Activated naive CD4-positive, alpha-beta T cell treated with anti-CD3 and anti-CD28 coated beads for 36 hours (primary cell): Measurements from ENCODE around the gene SLC6A6. TPM values are rescaled to one million over a fixed set of nuclear protein-coding genes. Genes with fewer than 3 reads are reported as not detected.

Experiments
- CTCF ChIA-PET: fragments of 350-600 bp; sonication (Branson Sonifier 250); formaldehyde crosslinking; loops from one replicate; lab custom pipeline; 2021; ENCODE audit warnings: antibody characterized with exemption; lab: Charles Lee
- DNase-seq: peaks from one replicate; pipeline ENCODE4 v3.0.0-alpha.2; 2020
- H3K27ac Mint-ChIP-seq: one replicate; pipeline ENCODE4 v1.8.0; 2021; ENCODE audit warnings: mild to moderate bottlenecking, mixed read lengths
- H3K27me3 Mint-ChIP-seq: one replicate; pipeline ENCODE4 v1.8.0; 2021; ENCODE audit warnings: low read depth, mixed read lengths
- H3K36me3 Mint-ChIP-seq: one replicate; pipeline ENCODE4 v1.8.0; 2021; ENCODE audit warnings: low read depth, mixed read lengths
- H3K4me1 Mint-ChIP-seq: one replicate; pipeline ENCODE4 v1.8.0; 2021; ENCODE audit warnings: low read depth, mixed read lengths
- H3K4me3 Mint-ChIP-seq: one replicate; pipeline ENCODE4 v1.8.0; 2021; ENCODE audit warnings: mild to moderate bottlenecking, moderate library complexity, mixed read lengths
- H3K9me3 Mint-ChIP-seq: one replicate; pipeline ENCODE4 v1.8.0; 2021; ENCODE audit warnings: mixed read lengths
- intact Hi-C: fragments of 100-400 bp; cut with micrococcal nuclease; formaldehyde crosslinking; loops from one replicate; pipeline ENCODE4 v1.15.1; 2023
- total RNA-seq, 2 experiments: library from RNA; stranded (reverse); gene quantifications; one replicate each; pipeline ENCODE4 v1.2.3, GENCODE V29; 2021

The SLC6A6 gene
- total RNA-seq, 2 experiments from 2014 or later: 32.2 to 36.9 TPM

DNA sequence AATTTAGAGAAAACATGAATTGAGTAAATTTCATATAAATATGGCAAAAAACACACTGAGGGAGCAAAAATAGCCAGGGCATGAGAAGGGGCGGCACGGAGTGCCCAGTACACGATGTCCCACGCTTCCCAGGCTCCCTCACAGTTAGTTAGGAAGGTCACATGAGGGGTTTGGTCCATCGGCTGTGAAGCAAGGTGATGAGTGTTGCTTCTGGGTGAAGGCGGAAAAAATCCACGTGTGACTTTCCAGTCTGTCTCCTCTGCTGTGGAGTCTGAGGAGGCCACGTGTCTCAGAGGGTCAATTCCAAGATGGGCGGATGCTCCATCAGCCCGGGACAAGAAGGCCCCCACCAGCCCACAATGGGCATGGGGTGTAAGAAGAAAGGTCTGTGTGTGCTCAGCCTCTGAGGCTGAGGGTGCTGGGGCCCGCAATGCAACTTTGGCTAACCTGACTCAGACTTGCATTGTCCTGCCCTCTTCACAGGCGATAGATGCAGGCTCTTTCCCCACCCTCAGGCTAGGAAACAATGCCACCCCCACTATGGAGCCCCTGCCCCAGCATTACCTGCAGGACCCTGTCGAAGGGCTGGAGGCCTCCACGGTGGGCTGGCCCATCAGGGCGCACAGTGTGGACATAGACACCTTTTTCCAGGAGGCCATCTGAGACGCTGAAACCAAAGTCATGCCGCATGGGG, 92.0 kb downstream of the SLC6A6 start:
- CTCF ChIA-PET: interaction anchor here (1.0 kb wide), 1 partner anchor 14 kb away, joined by 3 read pairs; no protein-coding TSS in a partner anchor
- no peak overlapping the region for H3K27ac Mint-ChIP-seq
- intact Hi-C loops: no loop called here

DNA sequence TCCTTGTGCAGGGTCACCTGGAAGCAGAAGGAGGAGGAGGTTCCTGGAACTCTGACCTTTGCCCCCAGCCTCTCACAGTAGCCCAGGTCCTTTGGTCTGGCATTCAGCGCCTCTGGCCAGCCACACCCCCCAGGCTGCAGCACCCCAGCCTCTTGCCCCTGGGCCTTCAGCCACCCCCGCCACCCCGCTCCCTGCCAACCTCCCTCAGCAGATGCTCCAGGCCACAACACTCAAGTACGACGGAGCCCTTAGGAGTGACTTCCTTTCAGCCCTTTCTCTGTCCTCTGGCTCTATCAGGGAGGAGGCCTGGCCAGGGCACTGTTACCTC, 92.5 kb downstream of the SLC6A6 start:
- Mint-ChIP-seq H3K36me3 (peaks cover 3% of the 10 kb centered on the region), H3K9me3 (peaks cover under 1% of the 10 kb centered on the region), H3K4me1 (no peaks in the 10 kb centered on the region), H3K27me3 (no peaks in the 10 kb centered on the region), H3K27ac (no peak overlapping the region), H3K4me3 (no peak overlapping the region)
- intact Hi-C loops: no loop called here
- CTCF ChIA-PET: interaction anchor here (1.0 kb wide), 1 partner anchor 14 kb away, joined by 3 read pairs; no protein-coding TSS in a partner anchor
- no peak for DNase-seq

More for the DNA sequence above, 92.0 kb downstream of the SLC6A6 start:
- H3K36me3 Mint-ChIP-seq: peaks cover 3% of the 10 kb centered on the region
- H3K27me3 Mint-ChIP-seq: no peaks in the 10 kb centered on the region
- no peak for DNase-seq
- no peaks in the 10 kb centered on the region for H3K4me1 Mint-ChIP-seq
- H3K4me3 Mint-ChIP-seq: no peak overlapping the region
- no peaks in the 10 kb centered on the region for H3K9me3 Mint-ChIP-seq

DNA sequence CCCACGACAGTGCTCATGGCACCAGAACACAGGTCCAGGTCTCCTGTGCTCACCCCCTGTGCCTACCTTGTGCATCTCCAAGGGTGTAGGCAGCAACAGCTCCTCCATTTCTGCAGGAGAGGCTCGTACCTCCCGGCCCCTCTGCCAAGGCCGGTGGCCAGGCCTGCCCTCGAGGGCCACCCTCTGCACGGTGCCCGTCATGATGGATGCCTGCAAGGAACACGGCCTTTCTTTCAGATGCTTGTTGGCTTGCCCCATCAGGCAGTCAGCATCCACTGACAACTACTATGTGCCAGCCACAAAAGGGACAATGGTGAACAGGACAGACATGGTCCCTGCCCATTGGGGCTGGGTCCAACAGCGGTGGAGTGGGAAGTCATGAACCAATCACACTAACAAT, 93.9 kb downstream of the SLC6A6 start:
- no peak overlapping the region for H3K27ac Mint-ChIP-seq
- peaks cover 7% of the 10 kb centered on the region for H3K9me3 Mint-ChIP-seq
- no peaks in the 10 kb centered on the region for H3K4me1 Mint-ChIP-seq
- H3K4me3 Mint-ChIP-seq: no peak overlapping the region
- H3K36me3 Mint-ChIP-seq: no peaks in the 10 kb centered on the region
- no peak for DNase-seq
- CTCF ChIA-PET: no interaction called here
- no peaks in the 10 kb centered on the region for H3K27me3 Mint-ChIP-seq
- intact Hi-C loops: no loop called here

DNA sequence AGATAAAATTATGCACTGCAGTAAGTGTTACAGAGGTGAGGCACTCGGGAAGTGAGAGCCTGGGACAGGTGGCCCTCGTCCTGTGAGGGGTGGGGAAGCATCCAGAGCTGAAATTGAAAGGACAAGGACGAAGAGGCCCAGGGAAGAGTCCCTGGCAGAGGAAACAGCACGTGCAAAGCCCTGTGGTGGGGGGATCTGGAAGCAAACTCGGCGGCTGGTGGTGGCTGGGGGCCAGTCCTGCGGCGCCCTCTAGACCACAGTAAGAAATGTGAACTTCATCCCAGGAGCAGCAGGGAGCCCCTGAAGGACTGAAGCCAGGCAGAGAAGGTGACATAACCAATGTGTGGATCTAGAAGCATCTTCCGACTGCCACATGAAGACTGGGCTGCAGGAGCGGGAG, 94.9 kb downstream of the SLC6A6 start:
- CTCF ChIA-PET: no interaction called here
- intact Hi-C loops: no loop called here

DNA sequence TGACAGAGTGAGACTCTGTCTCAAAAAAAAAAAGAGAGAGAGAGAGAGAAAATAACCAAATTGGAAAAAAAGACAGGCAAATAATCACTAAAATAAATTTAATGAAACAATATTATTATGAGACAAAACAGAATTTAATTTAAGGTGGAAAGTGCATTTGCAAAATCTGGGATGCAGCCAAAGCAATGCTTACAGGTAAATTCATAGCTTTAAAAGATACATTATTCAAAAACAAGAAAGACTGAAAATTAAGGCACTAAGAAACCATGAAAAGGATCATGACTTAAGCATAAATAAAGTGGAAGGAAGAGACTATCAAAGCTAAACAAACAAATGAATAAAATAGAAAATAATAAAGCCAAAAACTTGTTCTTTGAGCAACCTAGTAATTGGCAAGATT, 100.1 kb downstream of the SLC6A6 start:
- CTCF ChIA-PET: no interaction called here
- DNase-seq: no peak

More for the DNA sequence above, 94.9 kb downstream of the SLC6A6 start:
- no peaks in the 10 kb centered on the region for H3K4me1 Mint-ChIP-seq
- DNase-seq: no peak
- peaks cover 10% of the 10 kb centered on the region for H3K9me3 Mint-ChIP-seq
- H3K36me3 Mint-ChIP-seq: no peaks in the 10 kb centered on the region
- H3K27ac Mint-ChIP-seq: no peak overlapping the region
- H3K4me3 Mint-ChIP-seq: no peak overlapping the region
- no peaks in the 10 kb centered on the region for H3K27me3 Mint-ChIP-seq

DNA sequence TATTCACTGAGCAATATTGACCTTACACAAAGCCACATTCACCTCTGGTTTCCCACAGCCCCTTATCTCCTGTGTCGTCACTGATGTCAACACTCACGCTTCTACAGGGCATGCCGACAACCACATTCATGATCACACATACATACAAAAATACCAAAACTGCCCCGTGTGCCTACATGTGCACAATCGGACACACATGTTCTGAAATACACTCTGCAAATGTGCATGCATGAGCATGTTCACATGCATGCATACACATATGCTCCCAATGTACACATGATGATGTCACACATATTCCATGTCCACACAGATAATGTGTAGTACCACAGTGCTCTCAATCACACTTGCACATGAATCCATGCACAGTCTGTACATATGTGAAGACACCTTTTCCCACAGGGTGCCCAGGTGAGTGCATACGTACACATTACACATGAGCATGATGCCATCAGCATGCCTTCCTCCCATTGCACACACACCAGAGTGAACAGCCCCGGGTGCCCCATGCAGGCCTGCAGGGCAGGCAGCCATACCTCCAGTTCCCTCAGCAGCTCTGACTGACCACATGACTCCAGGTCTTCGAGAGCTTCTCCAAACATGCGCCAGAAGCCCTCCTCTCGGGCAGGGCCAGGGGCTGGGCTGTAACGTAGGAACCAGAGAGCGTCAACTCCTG, 100.8 kb downstream of the SLC6A6 start:
- H3K9me3 Mint-ChIP-seq: peaks cover 18% of the 10 kb centered on the region
- peaks cover under 1% of the 10 kb centered on the region for H3K4me1 Mint-ChIP-seq
- no peak for DNase-seq
- no peak overlapping the region for H3K27ac Mint-ChIP-seq
- CTCF ChIA-PET: no interaction called here
- H3K27me3 Mint-ChIP-seq: no peaks in the 10 kb centered on the region
- intact Hi-C loops: no loop called here
- H3K4me3 Mint-ChIP-seq: no peak overlapping the region
- no peaks in the 10 kb centered on the region for H3K36me3 Mint-ChIP-seq

More for the DNA sequence above, 100.1 kb downstream of the SLC6A6 start:
- intact Hi-C loops: no loop called here
- no peak overlapping the region for H3K4me3 Mint-ChIP-seq
- H3K4me1 Mint-ChIP-seq: no peaks in the 10 kb centered on the region
- no peaks in the 10 kb centered on the region for H3K36me3 Mint-ChIP-seq
- peaks cover 18% of the 10 kb centered on the region for H3K9me3 Mint-ChIP-seq
- no peaks in the 10 kb centered on the region for H3K27me3 Mint-ChIP-seq
- no peak overlapping the region for H3K27ac Mint-ChIP-seq

DNA sequence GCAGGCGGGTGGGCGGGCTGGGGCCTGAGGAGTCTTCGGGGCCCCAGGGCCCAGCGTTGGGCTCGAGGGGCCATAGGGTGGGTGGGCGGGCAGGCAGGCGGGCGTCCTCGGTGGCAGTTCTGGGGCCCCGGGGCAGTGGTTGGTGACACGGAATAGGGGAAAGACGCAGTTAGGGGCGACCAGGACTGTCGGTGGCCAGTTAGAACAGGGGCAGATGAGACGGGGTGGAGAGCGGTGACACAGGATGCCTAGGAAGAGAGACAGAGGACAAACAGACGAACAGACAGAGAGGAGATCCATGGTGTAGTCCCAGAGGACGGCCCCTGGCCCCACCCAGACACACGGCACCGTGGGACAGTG, 101.3 kb downstream of the SLC6A6 start:
- intact Hi-C loops: no loop called here
- CTCF ChIA-PET: no interaction called here
- no peaks in the 10 kb centered on the region for H3K36me3 Mint-ChIP-seq
- DNase-seq: no peak
- H3K4me3 Mint-ChIP-seq: no peak overlapping the region
- no peak overlapping the region for H3K27ac Mint-ChIP-seq
- peaks cover 18% of the 10 kb centered on the region for H3K9me3 Mint-ChIP-seq
- no peaks in the 10 kb centered on the region for H3K27me3 Mint-ChIP-seq
- peaks cover 4% of the 10 kb centered on the region for H3K4me1 Mint-ChIP-seq

DNA sequence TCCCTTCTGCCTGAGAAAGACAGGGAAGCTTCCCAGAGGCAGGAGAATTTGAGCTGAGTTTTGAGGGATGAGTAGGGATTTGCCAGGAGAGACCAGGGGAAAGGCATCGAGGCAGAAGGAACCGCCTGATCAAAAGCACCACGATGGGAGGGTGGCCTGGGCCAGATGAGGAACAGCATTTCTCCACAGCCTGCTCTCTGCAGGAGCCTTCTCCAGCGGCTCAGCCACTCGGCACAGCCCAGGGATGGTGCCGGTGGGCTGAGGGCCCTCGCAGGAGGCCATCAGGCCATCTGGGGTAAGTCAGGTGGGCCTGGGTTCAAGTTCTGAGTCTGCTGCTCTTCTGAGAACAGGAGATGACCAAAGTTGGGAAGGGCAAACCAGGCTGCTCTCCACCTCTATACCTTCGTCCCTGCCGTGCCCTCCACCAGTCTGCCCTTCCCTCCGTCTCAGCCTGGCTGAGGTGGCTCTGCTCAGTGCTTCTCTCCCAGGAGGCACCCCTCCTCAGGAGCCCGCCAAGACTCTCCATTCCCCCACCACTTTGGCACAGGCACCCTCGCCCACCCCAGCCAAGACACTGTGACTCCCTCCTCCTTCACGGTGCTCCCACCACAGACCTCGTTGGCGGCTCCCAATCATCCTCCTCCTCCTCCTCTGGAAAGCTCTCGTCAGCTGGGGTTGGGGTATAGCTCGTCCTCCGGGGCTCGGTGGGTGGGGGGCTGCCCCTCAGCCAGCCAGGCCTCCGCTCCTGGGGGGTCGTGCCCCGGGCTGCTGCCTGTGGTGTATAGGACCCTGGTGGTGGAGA, 102.8 kb downstream of the SLC6A6 start:
- H3K27me3 Mint-ChIP-seq: no peaks in the 10 kb centered on the region
- H3K36me3 Mint-ChIP-seq: no peaks in the 10 kb centered on the region
- no peak for DNase-seq
- H3K27ac Mint-ChIP-seq: no peak overlapping the region
- peaks cover 15% of the 10 kb centered on the region for H3K9me3 Mint-ChIP-seq
- H3K4me1 Mint-ChIP-seq: peaks cover 5% of the 10 kb centered on the region
- no peak overlapping the region for H3K4me3 Mint-ChIP-seq
- intact Hi-C loops: no loop called here
- CTCF ChIA-PET: interaction anchor here (1.0 kb wide), 1 partner anchor 113 kb away, joined by 3 read pairs; no protein-coding TSS in a partner anchor

DNA sequence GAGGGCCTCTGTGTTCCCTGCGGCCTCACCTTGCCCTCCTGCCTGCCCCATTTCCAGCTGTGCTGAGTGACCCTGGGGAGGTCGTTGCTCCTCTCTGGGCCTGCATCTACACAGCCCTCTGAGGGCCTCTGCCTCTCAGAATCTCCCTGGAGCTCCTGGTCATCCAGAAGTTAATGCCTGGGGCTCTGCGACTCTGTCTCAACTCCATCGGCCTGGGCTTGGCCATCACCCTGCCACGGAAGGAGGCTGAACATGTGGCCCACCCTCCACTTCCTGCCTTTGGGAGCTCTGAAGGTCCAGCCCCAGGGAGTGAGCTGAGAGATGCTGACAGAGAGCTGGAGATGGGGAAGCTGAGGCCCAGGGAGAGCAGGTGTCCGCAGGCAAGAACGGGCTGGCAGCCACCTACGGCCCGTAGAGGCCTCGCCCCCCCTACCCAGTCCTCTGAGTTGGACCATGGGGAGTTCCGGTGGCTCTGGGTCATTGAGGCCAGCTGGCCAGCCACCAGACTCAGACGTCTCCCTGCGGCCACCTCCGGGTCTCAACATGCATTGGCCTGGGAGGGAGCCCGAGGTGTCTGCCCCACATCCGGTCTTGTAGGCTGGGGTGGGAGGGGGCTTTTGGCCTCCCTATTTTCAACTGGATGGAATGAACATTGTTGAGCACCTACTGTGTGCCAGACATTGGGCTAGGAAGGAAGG, 103.5 kb downstream of the SLC6A6 start:
- peaks cover 5% of the 10 kb centered on the region for H3K4me1 Mint-ChIP-seq
- no peak overlapping the region for H3K4me3 Mint-ChIP-seq
- H3K27ac Mint-ChIP-seq: no peak overlapping the region
- H3K9me3 Mint-ChIP-seq: peaks cover 12% of the 10 kb centered on the region
- CTCF ChIA-PET: interaction anchor here (3.4 kb wide), 1 partner anchor 33 kb away, joined by 9 read pairs; the partner anchor contains the start of gene GRIP2
- no peaks in the 10 kb centered on the region for H3K27me3 Mint-ChIP-seq
- intact Hi-C loops: no loop called here
- DNase-seq: no peak
- H3K36me3 Mint-ChIP-seq: no peaks in the 10 kb centered on the region

DNA sequence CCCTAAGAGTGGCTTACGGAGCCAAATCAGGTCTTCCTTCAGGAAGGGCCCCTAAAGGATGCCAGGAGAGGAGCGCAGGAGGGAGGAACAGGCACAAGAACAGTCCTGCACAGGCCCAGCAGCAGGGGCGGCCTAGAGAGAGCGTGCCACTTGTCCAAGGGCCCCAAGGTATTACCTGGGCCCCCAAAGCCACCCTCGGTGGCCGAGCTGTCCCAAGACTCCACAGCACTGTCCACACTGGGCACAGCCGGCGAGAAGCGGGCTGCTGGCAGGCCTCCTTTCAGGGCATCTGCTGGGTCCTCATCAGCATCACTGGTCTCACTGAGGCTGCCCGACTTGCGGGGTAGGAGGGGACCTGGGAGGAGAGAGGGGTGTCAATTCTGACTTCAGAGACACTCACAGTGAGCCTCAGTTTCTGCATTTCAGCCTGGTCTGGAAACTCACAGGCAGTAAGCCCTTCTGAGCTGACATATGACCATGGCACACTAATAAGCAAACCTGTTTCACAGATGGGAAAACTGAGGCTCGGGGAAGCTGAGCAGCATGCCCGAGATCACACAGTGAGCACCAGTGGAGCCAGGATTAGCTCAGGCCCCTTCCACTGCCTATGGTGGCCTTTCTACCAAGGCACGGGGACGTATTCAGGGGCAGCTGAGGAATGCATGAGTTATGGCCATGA, 104.4 kb downstream of the SLC6A6 start:
- no peak overlapping the region for H3K4me3 Mint-ChIP-seq
- CTCF ChIA-PET: interaction anchor here (0.7 to 3.4 kb wide), 2 partner anchors 12 to 32 kb away, joined by 3 to 9 read pairs; partner anchors contain the start of gene GRIP2
- H3K4me1 Mint-ChIP-seq: peaks cover 5% of the 10 kb centered on the region
- no peak overlapping the region for H3K27ac Mint-ChIP-seq
- H3K36me3 Mint-ChIP-seq: no peaks in the 10 kb centered on the region
- intact Hi-C loops: no loop called here
- no peak for DNase-seq
- H3K9me3 Mint-ChIP-seq: peaks cover 10% of the 10 kb centered on the region
- H3K27me3 Mint-ChIP-seq: no peaks in the 10 kb centered on the region

DNA sequence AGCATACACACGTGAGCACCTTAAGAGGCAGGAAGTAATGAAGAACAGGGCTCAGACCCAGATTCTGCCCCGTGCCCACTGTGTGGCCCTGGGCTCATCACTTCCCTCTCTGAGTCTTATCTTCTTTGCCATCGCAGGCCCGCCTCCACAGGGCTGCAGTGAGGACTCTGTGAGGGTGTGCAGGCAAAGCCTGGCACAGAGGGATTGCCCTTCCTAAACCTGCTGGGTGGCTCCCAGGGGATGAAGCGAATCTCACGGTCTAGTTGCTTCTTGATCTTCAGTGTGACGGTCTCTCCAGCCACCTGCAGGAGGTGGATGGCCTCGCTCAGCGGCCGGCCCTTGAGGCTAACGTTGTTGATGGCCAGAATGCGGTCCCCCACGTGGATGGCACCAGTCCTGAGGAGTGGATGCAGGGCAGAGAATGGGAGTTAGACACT, 104.9 kb downstream of the SLC6A6 start:
- no peak overlapping the region for H3K4me3 Mint-ChIP-seq
- peaks cover 9% of the 10 kb centered on the region for H3K9me3 Mint-ChIP-seq
- H3K36me3 Mint-ChIP-seq: no peaks in the 10 kb centered on the region
- H3K27me3 Mint-ChIP-seq: no peaks in the 10 kb centered on the region
- H3K27ac Mint-ChIP-seq: no peak overlapping the region
- CTCF ChIA-PET: interaction anchor here (0.7 to 3.5 kb wide), 3 partner anchors 11 to 41 kb away, joined by 3 to 14 read pairs (median 9); partner anchors contain the start of gene GRIP2
- intact Hi-C loops: no loop called here
- DNase-seq: no peak
- H3K4me1 Mint-ChIP-seq: peaks cover 5% of the 10 kb centered on the region
